Naive thymus-derived CD8-positive, alpha-beta T cell (primary cell): ENCODE measurements around the gene CASP4. TPM values are rescaled to one million over a fixed set of nuclear protein-coding genes. Genes with fewer than 3 reads are reported as not detected.
A peak's percentile ranks its signal among the peaks of the same experiment; 100 is the strongest.
"Not testable (repeated sequence)": the region's sequence is repeated elsewhere in the genome, so short reads cannot be mapped to it uniquely, and the experiment has no call there.

ENCODE experiments used
- ATAC-seq, 2 donors: fragments of 150-1000 bp; cut with Tn5 transposase in 1 of 2; sonication (Bioruptor Pico), chemical (Tn5 transposase) in 1 of 2; 1 replicate in 1 of 2; 2 replicates in 1 of 2; pipeline ENCODE4 v1.10.0; 2021; ENCODE audit warnings: mild to moderate bottlenecking in 2 of 2, moderate library complexity in 2 of 2
- POLR2A ChIA-PET: fragments of 350-600 bp; sonication (Branson Sonifier 250); formaldehyde crosslinking; loops from one replicate; lab custom pipeline; 2021; ENCODE audit warnings: antibody characterized with exemption; lab: Charles Lee
- DNase-seq, 10 donors: peaks; one replicate each; pipeline versions ENCODE4 v3.0.0 to v3.0.0-alpha.2; 2020 to 2022
- H3K27ac Mint-ChIP-seq, 10 donors: one replicate each; pipeline ENCODE4 v1.8.0; 2020 to 2022; ENCODE audit warnings: mild to moderate bottlenecking in 10 of 10, mixed read lengths in 10 of 10, moderate library complexity in 4 of 10, inconsistent platforms in 1 of 10
- H3K27me3 Mint-ChIP-seq, 5 donors: one replicate each; pipeline ENCODE4 v1.8.0; 2021 to 2022; ENCODE audit warnings: mixed read lengths in 5 of 5
- H3K36me3 Mint-ChIP-seq, 3 donors: one replicate each; pipeline ENCODE4 v1.8.0; 2020 to 2022; ENCODE audit warnings: mixed read lengths in 3 of 3, mild to moderate bottlenecking in 2 of 3, inconsistent platforms in 1 of 3
- H3K4me1 Mint-ChIP-seq, 4 donors: one replicate each; pipeline ENCODE4 v1.8.0; 2021 to 2022; ENCODE audit warnings: mixed read lengths in 4 of 4
- H3K4me3 Mint-ChIP-seq, 10 donors: one replicate each; pipeline ENCODE4 v1.8.0; 2020 to 2022; ENCODE audit warnings: mild to moderate bottlenecking in 10 of 10, mixed read lengths in 10 of 10, moderate library complexity in 6 of 10, inconsistent platforms in 1 of 10
- H3K9me3 Mint-ChIP-seq, 9 donors: one replicate each; pipeline ENCODE4 v1.8.0; 2020 to 2022; ENCODE audit warnings: mixed read lengths in 9 of 9, mild to moderate bottlenecking in 3 of 9, inconsistent platforms in 1 of 9, moderate library complexity in 1 of 9
- polyA plus RNA-seq, 3 donors: library from polyadenylated mRNA; unstranded; fragments of 300-500 nt; fragmentation: Illumina TruSeq; gene quantifications; one replicate each; pipeline ENCODE4 v1.2.3, GENCODE V29; 2021
- total RNA-seq, 8 experiments: library from RNA in 2 of 8; stranded (reverse) in 2 of 8; gene quantifications; one replicate each; pipeline ENCODE4 v1.2.3 and lab custom pipeline; 2021 to 2026

CASP4 gene
- total and polyA plus RNA-seq, 5 experiments from 2014 or later: 71.9 to 84.0 (median 77.2) TPM

DNA sequence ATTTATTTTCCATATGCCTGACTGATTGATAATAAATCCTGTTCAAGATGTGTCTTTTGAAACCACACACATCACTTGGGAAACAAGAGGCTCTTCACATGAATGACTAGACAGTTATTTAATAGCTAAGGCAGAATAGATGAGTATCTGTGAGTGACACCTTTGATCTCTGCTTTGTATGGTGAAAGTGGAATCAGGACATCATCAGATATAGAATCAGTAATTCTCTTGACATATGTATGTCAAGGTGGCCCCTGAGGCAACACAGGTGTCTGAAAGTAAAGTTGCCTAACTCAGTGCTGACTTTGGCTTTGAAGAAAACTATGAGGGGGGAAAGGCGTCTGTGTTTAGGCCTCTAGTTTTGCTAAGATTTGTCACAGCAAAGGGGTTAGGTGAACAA is 11.5 kb upstream of the CASP4 start:
- ATAC-seq (no peak), DNase-seq (no peak)
- Mint-ChIP-seq H3K4me3 (no peak overlapping the region), H3K27me3 (no peaks in the 10 kb centered on the region), H3K36me3 (peaks cover 0 to 4% (median 2%) of the 10 kb centered on the region in 3 donors), H3K9me3 (peaks cover 0 to 4% (median 0%) of the 10 kb centered on the region in 9 donors), H3K4me1 (no peaks in the 10 kb centered on the region), H3K27ac (no peak overlapping the region)
- POLR2A ChIA-PET: no interaction called here

DNA sequence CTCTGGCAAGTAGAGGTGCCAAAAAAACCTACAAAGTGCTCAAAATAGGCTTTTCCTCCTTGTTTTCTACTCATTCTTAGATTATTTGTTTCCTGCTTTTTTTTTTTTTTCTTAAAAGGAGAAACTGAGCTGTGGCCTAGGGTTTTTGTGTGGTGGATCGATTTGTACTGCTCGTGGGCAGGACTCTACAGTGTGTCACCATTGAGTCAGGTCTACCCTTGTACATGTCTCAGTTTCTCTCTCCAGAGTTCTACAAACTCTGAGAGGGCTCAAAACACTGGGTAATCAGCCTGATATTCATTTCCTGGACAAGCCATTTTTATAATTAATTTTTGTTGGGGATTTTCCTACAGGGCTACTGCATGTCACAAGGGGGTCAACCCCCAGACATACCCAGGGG is 5.2 kb upstream of the CASP4 start:
- Mint-ChIP-seq H3K4me1 (peaks cover 2 to 4% (median 4%) of the 10 kb centered on the region in 4 donors), H3K9me3 (peaks cover 0 to 33% (median 17%) of the 10 kb centered on the region in 9 donors), H3K4me3 (no peak overlapping the region), H3K27me3 (no peaks in the 10 kb centered on the region), H3K27ac (no peak overlapping the region), H3K36me3 (peaks cover 0 to 30% (median 28%) of the 10 kb centered on the region in 3 donors)
- DNase-seq (no peak), ATAC-seq (no peak)
- POLR2A ChIA-PET: no interaction called here

- H3K27me3 Mint-ChIP-seq, ATAC-seq, H3K4me3 Mint-ChIP-seq, H3K27ac Mint-ChIP-seq, POLR2A ChIA-PET, DNase-seq: not testable (repeated sequence)
- H3K36me3 Mint-ChIP-seq: peaks cover 0 to 30% (median 28%) of the 10 kb centered on the region in 3 donors
- peaks cover 0 to 33% (median 17%) of the 10 kb centered on the region in 9 donors for H3K9me3 Mint-ChIP-seq
- peaks cover 2 to 11% (median 7%) of the 10 kb centered on the region in 4 donors for H3K4me1 Mint-ChIP-seq
Measured at GRCh38 chr11:104972924-104973323, 4.5 kb upstream of the CASP4 start.

DNA sequence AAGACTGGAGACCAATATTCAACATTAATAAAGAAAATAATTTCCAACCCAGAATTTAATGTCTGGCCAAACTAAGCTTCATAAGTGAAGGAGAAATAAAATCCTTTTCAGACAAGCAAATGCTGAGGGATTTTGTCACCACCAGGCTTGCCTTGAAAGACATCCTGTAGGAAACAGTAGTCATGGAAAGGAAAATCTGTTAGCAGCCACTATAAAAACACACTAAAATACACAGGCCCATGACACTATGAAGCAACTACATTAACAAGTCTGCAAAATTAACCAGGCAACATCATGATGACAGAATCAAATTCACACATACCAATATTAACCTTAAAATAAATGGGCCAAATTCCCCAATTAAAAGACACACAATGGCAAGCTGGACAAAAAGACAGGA is 2.4 kb upstream of the CASP4 start:
- no peaks in the 10 kb centered on the region for H3K27me3 Mint-ChIP-seq
- no peak for DNase-seq
- H3K27ac Mint-ChIP-seq: peak overlapping the region in 2 of 10 donors; percentile 52 to 83
- no peak for ATAC-seq
- H3K4me1 Mint-ChIP-seq: peaks cover 15 to 33% (median 24%) of the 10 kb centered on the region in 4 donors
- POLR2A ChIA-PET: no interaction called here
- H3K36me3 Mint-ChIP-seq: peaks cover 3 to 31% (median 31%) of the 10 kb centered on the region in 3 donors
- H3K4me3 Mint-ChIP-seq: no peak overlapping the region
- peaks cover 0 to 33% (median 17%) of the 10 kb centered on the region in 9 donors for H3K9me3 Mint-ChIP-seq

GRCh38 chr11:104968856-104969776 is 742 bp upstream of the CASP4 start:
- peak overlapping the region; percentile 91 to 100 (median 96) for H3K4me3 Mint-ChIP-seq
- peaks cover 14 to 37% (median 30%) of the 10 kb centered on the region in 3 donors for H3K36me3 Mint-ChIP-seq
- peaks cover 0 to 24% (median 15%) of the 10 kb centered on the region in 9 donors for H3K9me3 Mint-ChIP-seq
- no peaks in the 10 kb centered on the region for H3K27me3 Mint-ChIP-seq
- ATAC-seq: no peak
- DNase-seq: no peak
- POLR2A ChIA-PET: interaction anchor here (1.1 kb wide), 1 partner anchor 171 kb away, joined by 3 read pairs; no protein-coding TSS in a partner anchor
- H3K4me1 Mint-ChIP-seq: peaks cover 22 to 42% (median 35%) of the 10 kb centered on the region in 4 donors
- H3K27ac Mint-ChIP-seq: peak overlapping the region; percentile 95 to 99 (median 98)

DNA sequence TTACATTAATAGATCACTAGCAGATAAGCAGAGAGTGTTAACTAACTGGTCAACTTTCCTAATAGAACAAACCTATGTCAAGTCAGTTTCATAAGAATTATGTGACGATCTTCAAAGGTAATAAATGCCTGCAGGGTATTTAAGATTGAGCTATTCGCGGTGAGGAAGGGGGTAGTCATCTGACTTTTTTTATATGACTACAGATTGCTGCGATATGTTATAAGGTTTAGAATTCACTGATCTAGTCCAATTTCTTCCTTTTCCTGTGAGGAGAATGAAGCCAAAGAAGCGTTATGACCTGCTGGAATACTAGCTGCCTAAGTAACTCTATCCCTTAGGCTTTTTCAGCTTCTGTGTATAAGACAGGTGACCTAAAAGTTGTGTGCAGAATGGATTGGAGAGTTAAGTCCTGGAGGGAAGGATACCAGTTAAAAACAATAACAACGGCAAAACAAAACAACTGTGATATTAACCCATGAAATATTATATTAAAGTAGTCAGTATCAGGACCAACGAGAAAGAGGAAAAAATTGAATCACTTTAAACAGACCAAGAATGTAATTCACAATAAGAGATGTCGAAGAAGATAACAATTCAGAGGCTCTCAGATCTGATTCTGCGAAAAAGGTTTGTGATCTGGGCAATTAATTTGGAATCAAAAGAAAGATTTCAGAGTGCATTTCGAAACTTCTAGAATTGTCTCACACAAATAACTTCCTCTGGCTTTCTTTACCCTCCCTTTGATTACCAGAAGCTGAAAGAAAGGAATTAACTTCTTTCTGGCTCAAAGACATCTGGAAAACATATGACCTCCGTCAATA is 630 bp downstream of the CASP4 start:
- peak in 2 of 10 donors; percentile 17 to 20 for DNase-seq
- POLR2A ChIA-PET: no interaction called here

DNA sequence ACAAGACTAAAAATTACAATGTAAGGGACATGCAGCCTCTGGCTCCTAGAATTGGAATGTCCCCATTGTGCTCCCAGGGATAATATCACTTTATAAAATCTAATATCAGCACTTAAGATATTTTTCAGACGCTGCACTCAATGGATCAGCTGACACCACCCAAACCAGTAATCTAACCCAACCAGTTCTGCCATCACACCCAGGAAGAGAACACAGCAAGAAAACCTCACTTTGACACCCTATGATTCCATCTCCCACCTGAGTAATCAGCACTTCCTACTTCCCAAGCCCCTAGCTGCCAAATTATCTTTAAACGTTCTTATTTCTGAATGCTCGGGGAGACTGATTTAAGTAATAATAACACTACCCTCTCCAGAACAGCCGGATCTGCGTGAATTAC is 2.6 kb downstream of the CASP4 start:
- H3K27ac Mint-ChIP-seq: peak overlapping the region in 7 of 10 donors; percentile 22 to 75 (median 57)
- ATAC-seq (no peak), DNase-seq (no peak)
- peaks cover 15 to 46% (median 41%) of the 10 kb centered on the region in 3 donors for H3K36me3 Mint-ChIP-seq
- peaks cover 34 to 72% (median 65%) of the 10 kb centered on the region in 4 donors for H3K4me1 Mint-ChIP-seq
- no peaks in the 10 kb centered on the region for H3K27me3 Mint-ChIP-seq
- H3K9me3 Mint-ChIP-seq: peaks cover 0 to 8% (median 0%) of the 10 kb centered on the region in 9 donors
- H3K4me3 Mint-ChIP-seq: peak overlapping the region; percentile 12 to 100 (median 94)
- POLR2A ChIA-PET: no interaction called here

More for the DNA sequence above, 630 bp downstream of the CASP4 start:
- peaks cover 16 to 37% (median 27%) of the 10 kb centered on the region in 3 donors for H3K36me3 Mint-ChIP-seq
- H3K4me3 Mint-ChIP-seq: peak overlapping the region; percentile 91 to 100 (median 96)
- H3K27ac Mint-ChIP-seq: peak overlapping the region; percentile 95 to 99 (median 98)
- no peaks in the 10 kb centered on the region for H3K27me3 Mint-ChIP-seq
- ATAC-seq: peak; percentile 20 to 33
- H3K9me3 Mint-ChIP-seq: peaks cover 0 to 17% (median 4%) of the 10 kb centered on the region in 9 donors
- H3K4me1 Mint-ChIP-seq: peaks cover 26 to 52% (median 47%) of the 10 kb centered on the region in 4 donors

- H3K4me1 Mint-ChIP-seq: peaks cover 42 to 86% (median 77%) of the 10 kb centered on the region in 4 donors
- H3K36me3 Mint-ChIP-seq: peaks cover 15 to 55% (median 43%) of the 10 kb centered on the region in 3 donors
- no peak overlapping the region for H3K4me3 Mint-ChIP-seq
- H3K27ac Mint-ChIP-seq: no peak overlapping the region
- ATAC-seq (no peak), DNase-seq (no peak)
- no peaks in the 10 kb centered on the region for H3K27me3 Mint-ChIP-seq
- POLR2A ChIA-PET: no interaction called here
- H3K9me3 Mint-ChIP-seq: peaks cover 0 to 6% (median 0%) of the 10 kb centered on the region in 9 donors
Measured at GRCh38 chr11:104964247-104964646, 4.1 kb downstream of the CASP4 start.

GRCh38 chr11:104962852-104963251 is 5.5 kb downstream of the CASP4 start:
- Mint-ChIP-seq H3K4me3 (peak overlapping the region in 3 of 10 donors; percentile 14 to 34 (median 31)), H3K4me1 (peaks cover 46 to 88% (median 84%) of the 10 kb centered on the region in 4 donors), H3K36me3 (peaks cover 15 to 61% (median 50%) of the 10 kb centered on the region in 3 donors), H3K27me3 (no peaks in the 10 kb centered on the region), H3K9me3 (peaks cover 0 to 6% (median 0%) of the 10 kb centered on the region in 9 donors), H3K27ac (peak overlapping the region in 2 of 10 donors; percentile 20 to 75)
- DNase-seq: no peak
- POLR2A ChIA-PET: no interaction called here
- no peak for ATAC-seq

DNA sequence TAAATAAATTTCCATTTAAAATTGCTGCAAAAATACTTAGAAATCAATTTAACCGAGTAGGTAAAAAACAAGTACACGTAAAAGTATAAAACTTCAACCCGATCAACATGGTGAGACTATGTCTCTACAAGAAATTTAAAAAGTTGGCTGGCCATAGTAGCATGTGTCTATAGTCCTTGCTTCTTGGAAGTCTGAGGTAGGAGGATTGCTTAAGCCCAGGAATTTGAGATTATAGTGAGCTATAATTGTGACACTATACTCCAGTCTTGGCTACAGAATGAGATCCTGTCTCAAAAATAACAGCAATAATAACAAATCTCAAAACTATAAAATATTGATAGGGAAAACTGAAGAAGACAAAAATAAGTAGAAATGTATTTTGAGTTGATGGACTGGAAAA is 11.1 kb downstream of the CASP4 start:
- peaks cover 33 to 85% (median 74%) of the 10 kb centered on the region in 4 donors for H3K4me1 Mint-ChIP-seq
- DNase-seq: no peak
- peak overlapping the region in 1 of 10 donors; percentile 8 for H3K27ac Mint-ChIP-seq
- H3K27me3 Mint-ChIP-seq: no peaks in the 10 kb centered on the region
- H3K9me3 Mint-ChIP-seq: no peaks in the 10 kb centered on the region
- H3K4me3 Mint-ChIP-seq: peak overlapping the region in 3 of 10 donors; percentile 39 to 56 (median 40)
- peaks cover 6 to 48% (median 40%) of the 10 kb centered on the region in 3 donors for H3K36me3 Mint-ChIP-seq
- POLR2A ChIA-PET: no interaction called here
- no peak for ATAC-seq

GRCh38 chr11:104956528-104956927 is 11.8 kb downstream of the CASP4 start:
- no peaks in the 10 kb centered on the region for H3K9me3 Mint-ChIP-seq
- POLR2A ChIA-PET: no interaction called here
- DNase-seq (no peak), ATAC-seq (no peak)
- H3K27me3 Mint-ChIP-seq: no peaks in the 10 kb centered on the region
- H3K4me1 Mint-ChIP-seq: peaks cover 29 to 77% (median 68%) of the 10 kb centered on the region in 4 donors
- H3K36me3 Mint-ChIP-seq: peaks cover 3 to 49% (median 38%) of the 10 kb centered on the region in 3 donors
- H3K27ac Mint-ChIP-seq: peak overlapping the region in 1 of 10 donors; percentile 4
- peak overlapping the region in 4 of 10 donors; percentile 10 to 37 (median 20) for H3K4me3 Mint-ChIP-seq

DNA sequence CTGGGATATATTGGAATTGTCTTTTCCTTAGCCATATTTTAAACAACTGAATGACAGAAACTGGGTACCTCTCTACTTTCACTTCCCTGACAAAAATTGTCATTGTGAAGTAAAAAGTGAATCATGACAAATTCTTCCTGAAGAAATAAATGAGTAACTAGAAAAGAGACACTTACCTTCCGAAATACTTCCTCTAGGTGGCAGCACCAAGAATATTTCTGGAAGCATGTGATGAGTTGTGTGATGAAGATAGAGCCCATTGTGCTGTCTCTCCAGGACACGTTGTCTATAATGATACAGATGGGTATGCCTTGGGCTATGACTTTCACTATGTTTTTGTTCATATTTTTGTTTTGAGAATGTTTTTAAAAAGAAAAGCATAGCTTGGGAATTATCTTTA is 21.5 kb downstream of the CASP4 start:
- H3K36me3 Mint-ChIP-seq: peaks cover 37 to 92% (median 77%) of the 10 kb centered on the region in 3 donors

More for the DNA sequence above, 21.5 kb downstream of the CASP4 start:
- Mint-ChIP-seq H3K9me3 (peaks cover 0 to 1% (median 0%) of the 10 kb centered on the region in 9 donors), H3K27me3 (no peaks in the 10 kb centered on the region), H3K4me1 (peaks cover 13 to 28% (median 14%) of the 10 kb centered on the region in 4 donors), H3K4me3 (no peak overlapping the region), H3K27ac (peak overlapping the region in 4 of 10 donors; percentile 2 to 49 (median 44))
- DNase-seq: peak in 6 of 10 donors; percentile 9 to 58 (median 35)
- POLR2A ChIA-PET: no interaction called here
- ATAC-seq: peak; percentile 83 to 87
